ENCODE data around the gene DNHD1.

Gene DNHD1, protein sequence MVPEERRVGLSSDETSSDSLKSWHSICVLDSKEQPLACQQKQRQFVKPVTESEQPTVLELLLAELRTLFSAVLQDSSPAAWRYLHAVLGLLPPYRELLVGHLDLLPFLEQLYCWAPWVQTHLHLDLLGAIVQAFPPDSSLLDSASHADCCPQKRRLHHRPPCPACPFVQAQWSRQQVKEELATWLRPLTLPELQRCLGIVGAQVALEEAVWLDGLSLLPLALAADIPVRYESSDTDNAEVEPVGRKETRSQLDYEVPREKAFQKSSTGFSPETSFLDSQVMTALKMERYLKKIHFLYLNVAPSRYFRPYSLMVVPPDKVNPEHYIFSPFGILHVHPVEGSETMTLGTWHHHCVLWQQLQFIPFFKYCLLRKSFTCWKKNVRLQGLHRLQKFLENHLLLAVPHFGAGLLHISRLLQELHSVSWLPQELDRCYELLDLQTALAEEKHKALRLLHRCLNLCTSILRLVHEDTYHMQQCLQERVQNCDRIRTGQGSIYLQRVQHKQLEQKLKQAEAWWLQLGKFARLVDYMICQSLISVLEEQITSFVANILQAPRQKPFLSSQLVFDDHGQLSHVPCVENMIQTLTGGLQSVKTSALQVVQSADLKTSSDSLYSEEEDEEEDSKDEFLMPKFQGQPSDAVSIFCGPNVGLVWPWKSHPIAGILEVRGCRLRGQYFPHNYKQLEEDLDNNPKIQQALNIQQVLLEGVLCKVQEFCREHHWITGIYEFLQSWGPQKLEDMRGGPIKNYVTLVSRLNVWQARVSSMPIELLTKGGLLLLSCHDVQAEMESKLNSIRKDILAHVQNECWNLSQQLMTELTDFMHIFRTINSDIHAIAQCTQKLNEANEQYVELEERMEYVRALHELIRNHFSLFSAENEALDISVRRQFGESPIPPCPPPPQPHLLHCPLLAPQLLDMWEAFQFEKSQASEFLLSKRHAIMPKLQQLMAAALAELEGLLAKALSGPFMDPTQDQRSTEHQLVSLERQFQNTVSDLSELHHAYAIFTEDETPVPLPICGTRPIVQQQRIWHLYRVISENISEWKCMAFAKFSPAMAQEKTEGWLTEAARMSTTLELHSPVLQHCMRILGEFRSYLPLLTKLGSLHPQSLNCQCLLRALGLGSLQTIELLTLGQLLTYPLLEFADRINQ (N-terminal part only)

DNA sequence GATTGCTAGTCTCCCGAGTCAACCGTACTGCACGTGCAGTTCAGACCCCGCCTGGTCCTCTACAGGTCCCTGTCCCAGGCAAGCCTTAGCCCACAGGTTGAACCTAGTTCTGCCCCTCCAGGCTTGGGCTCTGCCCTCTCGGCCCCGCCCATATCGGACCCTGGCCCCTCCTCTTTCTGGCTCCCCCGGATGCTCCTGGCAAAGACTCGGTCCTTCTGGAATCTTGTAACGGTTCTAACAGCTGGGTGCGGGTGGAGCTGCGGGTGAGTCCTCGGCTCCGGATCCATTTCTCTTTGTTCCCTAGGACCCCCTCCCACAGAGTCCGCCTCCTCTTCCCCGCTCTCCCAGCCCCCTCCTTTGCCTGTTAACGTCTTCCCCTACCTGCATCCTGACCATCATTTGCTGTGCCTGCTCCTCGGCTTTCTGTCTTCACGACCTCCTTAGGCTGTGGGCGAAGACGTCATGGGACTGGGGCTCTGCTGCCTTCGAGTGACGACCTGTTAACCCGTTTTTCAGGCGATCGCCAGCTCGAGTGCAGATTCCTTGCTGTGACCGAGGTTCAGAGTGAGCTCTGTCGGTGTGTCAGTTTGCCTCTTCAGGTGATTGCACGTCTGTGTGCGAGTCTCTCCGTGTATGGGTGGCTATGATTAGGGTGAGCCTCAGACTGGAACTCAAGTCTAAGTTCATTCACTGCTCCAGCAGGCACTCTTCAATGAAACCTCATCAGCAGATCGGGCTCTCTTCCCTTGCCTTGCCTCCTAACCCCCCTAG lies at the start of gene DNHD1:
Gene DNHD1 (plus strand): TSS at position 212 of the 771 bp plus-strand sequence. CDS start 936 bp downstream, outside the sequence.
- no peak for DNase-seq

DNA sequence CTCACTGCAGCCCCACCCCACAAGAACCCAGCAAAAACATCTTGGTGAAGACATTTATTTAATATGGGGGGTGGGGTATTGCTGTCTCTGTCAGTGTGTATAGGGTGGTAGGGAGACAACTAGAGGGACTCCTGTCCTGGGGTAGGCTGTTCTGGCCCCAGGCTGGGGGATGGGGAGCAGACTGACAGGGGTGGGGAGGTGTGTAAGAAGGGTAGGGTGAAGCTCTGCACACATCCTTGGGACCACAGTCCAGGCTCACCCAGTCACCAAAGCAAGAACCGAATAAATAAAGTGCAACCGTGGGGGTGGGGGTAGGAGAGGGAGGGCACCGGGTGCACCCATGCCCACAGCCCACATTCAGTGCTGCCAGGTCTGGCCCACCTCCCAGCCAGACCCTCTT lies 48.5 kb upstream of the DNHD1 start:
- DNase-seq, result no peak

DNA sequence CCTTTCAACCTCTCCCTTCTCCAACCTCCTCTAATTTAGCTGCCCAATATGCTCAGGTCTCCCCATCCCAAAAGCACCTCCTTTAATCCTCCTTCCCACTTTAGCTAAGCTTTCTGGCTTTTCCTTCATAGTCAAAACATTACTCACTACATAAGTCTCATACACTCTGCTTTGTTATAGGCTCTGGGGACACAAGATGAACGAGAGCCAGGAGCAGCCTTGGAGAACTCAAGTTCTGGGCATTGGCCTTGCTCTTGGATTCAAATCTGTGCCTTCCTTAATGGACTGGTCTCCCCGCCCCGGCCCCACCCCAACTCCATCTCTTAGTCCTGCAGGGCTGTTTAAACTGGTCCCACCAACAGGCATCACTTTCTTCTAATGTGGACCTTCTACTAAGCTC lies 44.9 kb upstream of the DNHD1 start:
- no peak for DNase-seq

DNA sequence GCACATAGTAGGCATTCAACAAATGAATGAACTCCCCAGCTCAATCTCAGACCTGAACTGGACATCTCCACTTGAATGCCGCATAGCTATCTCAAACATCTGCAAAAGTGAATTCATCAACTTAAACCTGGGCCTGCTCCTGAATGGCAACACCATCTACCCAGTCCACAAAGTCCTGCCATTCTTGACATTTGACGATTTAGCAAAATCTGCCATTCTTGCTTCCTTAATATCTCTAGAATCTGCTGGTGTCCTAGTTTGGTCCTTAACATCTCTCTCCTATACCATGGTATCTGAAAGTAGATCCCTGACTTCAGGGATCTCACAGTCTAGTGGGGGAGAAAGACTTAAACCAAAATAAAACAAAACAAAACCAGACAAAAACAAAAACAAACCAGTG lies 43.9 kb upstream of the DNHD1 start:
- DNase-seq, result no peak

DNA sequence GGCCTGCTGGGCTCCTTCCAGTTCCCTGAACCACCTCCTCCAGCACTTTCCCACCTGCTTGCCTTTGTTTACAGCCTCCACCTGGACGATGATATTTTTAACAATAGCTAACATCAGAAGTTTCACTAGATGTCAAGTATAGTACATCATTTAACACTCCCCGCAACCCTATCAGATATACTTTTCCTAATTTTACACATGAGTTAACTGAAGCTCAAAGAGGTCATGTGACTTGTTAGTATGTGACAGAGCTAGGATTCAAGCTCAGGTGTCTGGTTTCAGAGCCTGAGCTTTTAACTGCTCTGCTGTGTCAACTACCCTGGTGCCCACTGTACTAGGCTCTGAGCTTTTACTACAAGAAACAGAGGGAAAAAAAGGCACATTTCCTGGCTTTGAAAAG lies 42.0 kb upstream of the DNHD1 start:
- peak; percentile 81 for DNase-seq

DNA sequence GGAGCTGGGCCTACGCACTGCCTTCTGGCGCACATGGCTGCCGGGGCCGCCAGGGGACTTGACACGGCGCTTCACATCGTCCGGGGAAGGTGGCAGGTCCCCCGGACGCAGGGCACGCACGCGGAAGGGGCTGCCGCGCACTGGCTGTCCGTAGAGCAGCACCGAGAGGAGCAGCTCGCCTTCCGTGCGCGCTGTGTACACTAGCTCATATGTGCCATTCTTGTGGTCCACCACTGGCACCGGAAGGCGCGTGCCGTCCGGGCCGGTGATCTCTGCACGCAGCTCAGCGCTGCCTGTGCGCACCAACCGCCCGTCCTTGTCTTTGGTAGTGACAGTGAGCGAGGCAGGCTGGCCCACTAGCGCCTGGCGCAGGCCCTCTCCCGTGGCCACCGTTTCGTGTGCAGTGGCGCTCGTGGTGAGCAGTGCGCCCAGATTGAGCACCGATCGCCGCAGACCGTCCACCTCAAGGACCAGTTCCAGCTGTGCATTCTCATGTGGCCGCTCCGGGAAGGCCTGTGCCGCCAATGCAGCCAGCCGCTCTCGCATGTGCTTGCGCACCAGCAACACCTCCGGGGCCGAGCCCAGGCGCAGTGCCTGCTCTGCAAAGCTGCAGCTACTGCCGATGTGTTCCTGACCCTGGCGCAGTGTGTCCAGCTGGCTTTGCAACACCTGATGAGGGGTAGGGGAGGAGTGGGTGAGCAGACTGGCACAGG lies 40.6 kb upstream of the DNHD1 start:
- no peak for DNase-seq

DNA sequence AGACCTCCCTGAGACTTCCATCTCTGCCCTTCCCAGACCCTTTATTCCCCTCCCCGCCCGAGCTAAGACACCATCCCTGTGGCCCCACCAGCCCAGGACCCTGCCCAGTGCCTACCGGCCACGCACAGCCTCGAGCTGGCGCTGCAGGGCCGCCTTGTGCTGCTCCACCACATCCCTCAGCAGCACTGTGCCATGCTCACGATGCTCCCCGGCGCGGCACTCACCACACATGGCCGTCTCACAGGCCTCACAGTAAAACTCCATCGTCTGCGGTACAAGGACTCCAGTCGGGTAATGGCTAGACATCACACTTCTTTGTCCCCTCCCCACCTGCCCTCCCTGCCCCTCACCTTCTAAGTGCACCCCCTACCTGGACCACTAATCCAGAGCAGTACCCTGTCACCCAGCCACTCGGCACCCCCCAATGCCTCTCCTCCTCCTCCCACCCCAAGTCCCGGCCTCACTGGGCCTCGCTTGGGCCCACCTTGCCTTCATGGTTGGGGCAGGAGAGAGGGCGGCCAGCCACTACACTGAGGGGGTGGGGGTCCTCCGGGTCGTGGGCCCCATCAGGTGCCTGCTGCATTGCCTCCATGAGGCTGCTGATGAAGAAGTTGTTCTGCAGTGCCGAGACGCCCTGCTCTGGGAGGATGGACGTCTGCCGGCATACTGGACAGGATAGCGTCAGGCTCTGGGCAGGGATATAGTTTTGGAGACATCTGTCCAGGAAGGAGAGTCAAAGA lies 39.3 kb upstream of the DNHD1 start:
- no peak for DNase-seq

DNA sequence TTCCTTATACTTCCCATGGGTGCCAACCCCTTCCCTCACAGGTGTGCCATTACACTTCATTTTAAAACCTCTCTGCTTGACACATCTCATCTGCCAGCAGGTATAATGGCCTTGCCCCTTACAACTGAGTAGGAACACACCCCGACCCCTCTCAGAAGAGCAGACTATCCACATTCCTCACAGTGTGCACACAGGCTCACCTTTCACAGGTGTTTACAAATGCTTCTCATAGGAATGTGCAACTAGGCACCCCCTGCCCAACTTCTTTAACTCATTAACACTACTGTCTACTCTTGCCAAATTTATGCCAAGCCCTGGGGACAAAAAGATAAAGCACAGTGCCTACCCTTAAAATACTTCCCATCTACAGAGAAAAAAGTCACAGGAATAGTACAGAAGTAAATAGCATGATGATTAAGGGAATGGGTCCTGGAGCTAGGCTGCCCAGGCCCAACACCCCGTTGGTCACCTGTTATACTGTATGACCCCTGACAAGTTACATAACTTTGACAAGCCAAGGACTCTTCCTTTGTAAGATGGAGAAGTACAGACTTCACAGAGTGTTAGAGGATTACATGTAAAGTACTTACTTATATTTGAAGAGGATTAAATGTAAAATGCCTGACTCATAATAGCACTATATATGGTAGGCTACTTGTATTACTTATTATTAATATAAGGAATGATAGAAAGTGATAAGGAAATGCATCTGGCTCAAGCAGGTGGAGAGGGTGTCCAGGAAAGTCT lies 38.6 kb upstream of the DNHD1 start:
- DNase-seq, result no peak

DNA sequence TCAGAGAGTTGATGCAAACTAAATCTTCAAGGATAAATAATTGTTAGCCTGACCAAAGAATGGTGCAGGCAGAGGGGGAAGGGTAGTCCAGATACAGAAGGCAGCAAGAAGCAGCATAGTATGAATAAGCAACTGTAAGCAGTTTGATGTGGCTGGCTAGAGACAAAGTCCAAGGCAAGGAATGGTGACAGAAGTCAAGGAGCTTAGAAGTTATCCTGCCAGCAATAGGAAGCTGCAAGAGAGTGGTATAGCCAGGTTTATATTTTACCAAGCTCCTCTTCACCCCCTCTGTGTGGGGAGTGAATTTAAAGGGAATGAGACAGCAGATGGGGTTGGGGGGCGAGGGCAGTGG lies 38.0 kb upstream of the DNHD1 start:
- DNase-seq, result no peak

DNA sequence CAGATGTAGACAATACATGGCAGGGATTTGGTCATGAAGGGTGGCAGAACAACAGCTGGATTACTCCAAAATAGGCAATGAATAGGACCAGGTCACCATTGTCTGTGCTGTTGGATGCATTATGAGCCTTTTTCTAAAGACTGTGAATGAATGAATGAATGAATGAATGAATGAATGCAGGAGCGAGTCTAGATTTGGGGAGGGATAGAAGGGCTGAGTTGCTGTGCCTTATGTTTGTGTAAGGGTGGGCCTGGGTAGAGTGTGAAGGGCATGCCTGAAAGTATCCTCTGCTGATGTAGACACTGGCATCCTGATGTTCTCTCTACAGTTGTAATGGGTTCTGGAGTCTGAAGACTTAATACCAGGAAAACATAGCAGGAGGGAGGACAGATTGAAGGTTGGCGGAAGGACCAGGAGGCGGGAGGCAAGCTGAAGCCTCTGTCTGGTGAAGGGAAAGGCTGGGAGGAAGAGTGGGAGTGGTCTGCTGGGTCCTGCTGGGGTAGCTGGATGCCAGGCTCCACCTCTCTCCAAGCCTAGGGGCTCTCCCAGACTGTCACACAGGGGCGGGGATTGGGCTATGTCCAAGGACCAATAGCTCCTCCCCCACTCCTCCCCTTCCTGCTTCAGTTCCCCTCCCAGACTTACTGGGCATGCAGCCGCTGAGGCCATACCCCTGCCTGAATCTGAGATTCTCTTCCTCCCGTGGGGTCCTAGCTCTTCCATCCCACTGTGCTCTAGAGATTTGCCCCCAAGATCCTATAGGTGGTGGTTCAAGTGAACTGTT lies 28.2 kb upstream of the DNHD1 start:
- DNase-seq, result peak; percentile 39

DNA sequence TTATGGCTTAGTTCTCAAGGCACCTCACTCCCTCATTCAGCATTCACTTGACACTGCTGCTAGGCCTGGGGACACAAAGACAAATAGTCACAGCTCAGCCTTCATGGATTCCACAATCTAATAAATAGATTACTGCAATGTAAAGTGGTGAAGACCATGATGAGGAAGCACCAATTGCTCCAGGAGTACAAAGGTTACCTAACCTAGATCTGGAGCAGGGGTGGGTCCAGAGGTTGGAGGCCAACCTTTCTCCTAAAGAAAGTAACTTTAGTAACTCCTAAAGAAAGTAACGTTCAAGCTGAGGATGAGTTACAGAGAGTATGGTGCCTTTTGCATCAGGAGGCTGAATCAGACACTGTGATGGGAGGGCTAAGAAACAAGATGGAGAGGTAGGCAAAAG lies 27.5 kb upstream of the DNHD1 start:
- DNase-seq, result no peak

DNA sequence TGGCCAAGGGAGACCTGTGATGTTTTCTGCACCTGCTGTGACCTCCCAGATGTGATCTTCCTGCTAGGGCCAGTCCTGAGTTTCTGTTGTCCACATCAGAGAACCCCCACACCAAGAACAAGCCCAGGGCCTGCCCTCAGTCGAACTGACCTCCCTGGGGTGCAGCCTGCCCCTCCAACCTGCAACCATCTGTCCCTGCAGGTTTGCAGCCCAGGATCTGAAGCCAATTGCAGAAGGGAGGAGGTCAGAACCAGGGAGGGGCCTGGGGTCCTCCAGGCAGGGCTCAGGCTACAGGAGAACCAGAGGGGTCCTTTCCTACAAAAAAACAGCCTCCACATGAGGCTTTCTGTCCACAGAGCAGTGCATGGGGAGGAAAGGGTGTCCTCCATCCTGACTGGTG lies 24.1 kb upstream of the DNHD1 start:
- no peak for DNase-seq

DNA sequence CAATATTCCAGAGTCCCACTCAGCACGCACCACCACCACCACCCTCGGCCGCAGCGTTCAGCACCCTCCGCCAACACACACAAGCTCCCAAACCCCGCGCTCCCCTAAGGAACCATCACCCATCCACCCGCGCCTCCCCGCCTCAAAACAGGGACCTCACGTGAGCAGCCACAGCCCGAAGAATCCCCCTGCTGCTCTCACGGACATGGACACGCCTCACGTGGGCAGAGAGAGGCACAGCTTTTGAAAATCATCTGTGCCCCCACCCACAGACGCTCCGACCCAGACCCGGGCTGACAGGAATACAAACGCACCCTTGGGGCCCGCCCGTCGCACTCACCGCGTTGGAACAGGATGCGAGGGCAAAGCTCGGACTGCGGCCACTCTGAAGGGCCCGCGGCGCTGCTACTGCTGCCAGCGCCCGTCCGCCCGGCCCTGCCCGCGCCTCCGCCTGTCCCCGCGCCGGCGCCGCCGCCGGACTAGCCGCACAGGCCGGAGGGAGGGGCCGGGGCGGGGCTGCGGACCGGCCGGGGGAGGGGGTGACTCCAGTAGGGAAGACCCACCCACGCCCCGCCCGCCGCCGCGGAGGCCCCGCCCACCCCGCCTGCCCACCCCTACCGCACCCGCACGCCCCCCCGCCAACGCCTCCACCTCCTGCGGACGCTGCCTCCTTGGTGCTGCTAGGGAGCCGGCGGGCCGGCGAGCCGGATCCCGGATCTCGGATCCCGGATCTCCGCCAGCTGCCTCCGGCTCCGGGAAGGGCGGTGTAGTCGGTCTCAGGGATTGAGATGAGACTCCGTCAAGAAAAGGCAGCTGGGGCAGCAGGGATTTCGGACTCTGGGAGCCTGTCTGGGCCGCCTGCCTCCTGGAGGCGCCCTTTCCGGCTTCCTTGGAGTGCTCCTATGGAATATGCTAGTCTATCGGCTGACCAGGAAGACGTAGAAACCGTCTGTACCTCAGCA lies 23.3 kb upstream of the DNHD1 start, which contains the start of gene TRIM3:
Gene TRIM3 (minus strand): TSS at position 491 of the 962 bp plus-strand sequence. CDS start 8,246 bp downstream, outside the sequence.
- peak; percentile 76 for DNase-seq

DNA sequence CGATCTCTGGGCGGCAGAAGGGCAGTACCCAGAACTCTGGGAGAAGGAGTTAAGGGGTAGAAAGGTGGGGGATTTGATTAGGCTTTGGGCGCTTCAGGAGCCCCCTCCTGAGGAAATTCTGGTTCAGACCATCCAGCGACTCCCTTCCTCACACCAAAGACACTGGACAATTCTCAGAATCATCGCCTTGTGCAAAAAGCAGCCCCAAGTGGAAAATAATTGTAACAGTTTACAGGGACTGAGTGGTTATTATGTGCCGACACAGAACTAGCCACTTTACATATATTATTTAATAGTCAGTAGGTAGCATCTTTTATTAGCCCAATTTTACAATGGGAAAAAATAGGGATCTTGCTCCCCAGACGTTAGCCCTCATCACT lies 22.7 kb upstream of the DNHD1 start:
- no peak for DNase-seq

DNA sequence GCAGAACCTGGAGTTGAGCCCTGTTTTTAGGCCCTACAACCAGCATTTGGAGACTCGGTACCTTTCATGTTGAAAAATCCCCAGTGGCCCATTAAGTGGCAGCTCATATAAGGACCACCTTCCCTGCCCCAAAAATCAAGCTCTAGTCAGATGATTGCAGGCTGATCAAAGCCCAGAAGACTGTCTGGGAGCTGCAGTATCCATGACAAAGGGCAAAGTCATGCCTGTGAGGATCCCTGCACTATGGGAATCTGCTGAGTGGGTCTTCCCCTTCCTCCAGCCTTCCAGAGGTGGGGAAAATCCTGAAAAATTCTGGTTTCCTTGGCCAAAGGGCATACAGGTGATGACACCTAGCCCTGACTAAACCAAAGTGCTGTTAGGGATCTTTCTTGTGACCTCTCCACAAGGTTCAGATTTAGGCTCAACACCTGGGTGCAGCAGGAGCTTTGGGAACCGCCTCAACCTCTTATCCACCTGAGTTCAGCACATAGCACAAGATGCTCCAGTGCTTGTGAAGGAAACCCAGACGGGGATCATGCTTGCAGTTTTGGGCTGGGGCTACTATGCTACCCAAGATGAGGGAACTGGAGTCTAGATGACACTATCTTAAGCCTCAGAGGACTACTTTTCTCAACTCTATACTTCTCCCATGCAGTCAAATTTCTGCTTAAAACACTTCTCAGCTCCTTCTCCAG lies 22.1 kb upstream of the DNHD1 start:
- no peak for DNase-seq

DNA sequence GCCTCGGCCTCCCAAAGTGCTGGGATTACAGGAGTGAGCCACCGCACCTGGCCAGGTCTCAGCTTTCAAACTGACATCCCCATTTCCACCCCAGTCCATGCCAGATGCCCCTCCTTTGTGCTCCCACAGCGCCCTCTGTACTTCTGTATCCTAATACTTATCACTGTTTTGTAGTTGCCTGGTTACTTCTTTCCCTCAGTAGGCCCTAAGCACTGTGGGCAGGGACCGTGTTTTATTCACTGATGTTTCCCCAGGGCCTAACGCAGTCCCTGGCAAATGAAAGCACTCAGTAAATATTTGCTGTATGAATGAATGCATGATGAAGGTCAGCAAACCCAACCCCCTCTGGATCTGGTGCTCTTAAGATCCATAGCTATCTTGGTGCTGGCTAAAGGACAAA lies 21.1 kb upstream of the DNHD1 start:
- DNase-seq, result no peak

DNA sequence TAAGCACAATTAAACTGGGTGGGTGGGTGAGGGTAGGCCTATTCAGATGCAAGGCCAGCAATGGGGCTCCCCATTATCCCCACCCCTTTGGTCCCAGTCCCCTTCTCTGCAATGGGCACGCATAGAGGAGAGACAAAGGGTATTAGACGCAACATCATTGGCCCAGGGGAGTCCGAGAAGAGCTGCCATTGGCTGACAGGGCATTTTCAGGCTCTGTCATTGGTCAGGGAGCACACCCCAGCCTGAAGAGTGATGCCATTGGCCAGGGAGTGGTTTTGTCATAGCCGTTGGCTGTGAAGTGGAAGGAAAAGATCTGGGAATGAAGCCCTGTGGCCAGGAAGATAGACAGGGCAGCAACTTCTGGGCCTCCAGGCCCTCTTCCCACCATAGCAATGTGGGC lies 20.5 kb upstream of the DNHD1 start:
- no peak for DNase-seq
